Left colon (tissue), 2 donors: ENCODE data around the gene LRRC42. TPM values are rescaled to one million over a fixed set of nuclear protein-coding genes. Genes with fewer than 3 reads are reported as not detected.
"Not testable (repeated sequence)": the region's sequence is repeated elsewhere in the genome, so short reads cannot be mapped to it uniquely, and the experiment has no call there.

Experiments used
- ATAC-seq: fragments of 200-7000 bp; cut with Tn5 transposase; one replicate; pipeline ENCODE4 v1.9.1; 2020; ENCODE audit warnings: mild to moderate bottlenecking, moderate library complexity
- DNase-seq, 2 donors: peaks; one replicate each; pipeline ENCODE4 v3.0.0-alpha.2; 2020
- intact Hi-C, 2 donors: fragments of 100-400 bp; cut with DNase I in 1 of 2; cut with micrococcal nuclease in 1 of 2; formaldehyde crosslinking; loops; one replicate each; pipeline versions ENCODE4 v1.11.2 to v1.14.0; 2022; cut with DNase I, micrococcal nuclease
- total RNA-seq, 2 donors: library from RNA; stranded (reverse); fragmentation: NEBNext Ultra II Directional; extraction: Animal tissue kit (Norgen Biotek cat#: 25700); gene quantifications; one replicate each; pipeline ENCODE4 v1.2.1, GENCODE V29; 2021
- donor health status: DM: no; HTN: no; CAD: no.
- donor health status: DM: yes; HTN: yes; CAD: no.

The LRRC42 gene
- total RNA-seq, 2 donors from 2014 or later: 19.7 to 24.0 TPM

DNA sequence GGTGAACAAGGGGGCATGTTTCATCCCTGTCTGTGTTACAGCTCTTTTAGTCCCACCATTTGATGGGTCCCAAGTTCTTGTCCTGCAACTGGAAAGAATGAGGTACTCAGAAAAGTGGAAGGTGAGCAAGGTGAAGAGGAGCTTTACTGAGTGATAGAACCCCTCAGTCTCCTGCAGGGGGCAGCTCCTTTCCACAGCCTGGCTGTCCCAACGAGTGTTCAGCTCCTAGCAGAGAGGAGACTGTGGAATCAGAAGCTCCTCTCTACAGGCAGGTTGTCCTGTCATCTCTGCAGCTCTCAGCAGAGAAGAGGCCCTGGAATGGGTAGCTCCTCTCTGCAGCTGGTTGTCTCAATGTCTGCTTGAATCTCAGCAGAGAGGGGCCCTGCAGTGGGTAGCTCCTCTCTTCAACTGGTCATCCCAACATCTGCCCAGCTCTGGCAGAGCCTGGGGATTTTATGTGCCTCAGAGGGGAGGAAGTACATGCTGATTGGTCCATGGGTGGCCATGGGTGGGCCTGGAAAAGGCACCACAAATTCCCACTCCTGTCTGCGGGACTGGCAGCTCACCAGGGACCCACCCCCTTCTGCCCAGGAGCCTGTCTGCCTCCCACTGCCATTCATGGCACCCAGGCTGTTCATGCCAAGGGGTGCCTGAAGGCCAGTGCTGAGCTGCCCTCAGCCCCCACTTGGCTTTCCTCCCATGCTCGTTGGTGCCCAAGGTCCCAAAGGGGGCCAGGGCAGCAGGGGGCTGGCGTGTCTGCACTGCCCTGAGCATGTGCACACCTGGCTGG lies 46.1 kb downstream of the LRRC42 start:
- DNase-seq: peak in 1 of 2 donors; percentile 14
- peak; percentile 63 for ATAC-seq
- intact Hi-C loops: no loop called here

DNA sequence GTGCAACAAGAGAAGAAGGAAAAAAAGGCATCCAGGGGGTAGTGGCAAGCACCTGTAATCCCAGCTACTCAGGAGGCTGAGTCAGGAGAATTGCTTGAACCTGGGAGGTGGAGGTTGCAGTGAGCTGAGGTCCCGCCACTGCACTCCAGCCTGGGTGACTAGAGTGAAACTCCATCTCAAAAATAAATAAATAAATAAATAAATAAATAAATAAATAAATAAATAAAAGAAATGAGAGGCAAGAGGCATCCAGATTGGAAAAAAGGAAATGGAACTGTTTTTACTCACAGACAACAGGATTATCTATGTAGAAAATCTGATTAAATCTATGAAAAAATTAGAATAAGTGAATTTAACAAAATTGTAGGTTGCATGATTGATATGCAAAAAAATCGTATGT lies 48.4 kb downstream of the LRRC42 start:
- DNase-seq, ATAC-seq, intact Hi-C loops: not testable (repeated sequence)

GRCh38 chr1:53995683-53996082 lies 49.5 kb downstream of the LRRC42 start:
- intact Hi-C loops: no loop called here
- DNase-seq (no peak), ATAC-seq (no peak)

GRCh38 chr1:53998223-53998622 lies 52.1 kb downstream of the LRRC42 start:
- intact Hi-C loops: no loop called here
- DNase-seq (no peak), ATAC-seq (no peak)

DNA sequence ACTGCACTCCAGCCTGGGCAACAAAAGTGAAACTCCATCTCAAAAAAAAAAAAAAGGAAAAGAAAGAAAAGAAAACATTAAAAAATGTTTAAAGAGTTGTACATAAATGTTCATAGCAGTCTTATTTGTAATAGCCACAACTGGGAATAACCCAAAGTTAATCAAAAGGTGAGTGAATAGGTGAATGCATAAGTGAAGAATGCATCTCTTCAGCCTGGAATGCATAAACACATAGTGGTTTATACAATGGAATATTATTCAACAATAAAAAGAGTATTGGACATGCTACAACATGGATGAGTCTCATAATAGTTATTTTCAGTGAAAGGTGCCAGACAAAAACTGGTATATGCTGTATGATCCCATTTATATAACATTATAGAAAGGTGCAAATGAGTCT lies 53.8 kb downstream of the LRRC42 start:
- intact Hi-C loops: no loop called here

DNA sequence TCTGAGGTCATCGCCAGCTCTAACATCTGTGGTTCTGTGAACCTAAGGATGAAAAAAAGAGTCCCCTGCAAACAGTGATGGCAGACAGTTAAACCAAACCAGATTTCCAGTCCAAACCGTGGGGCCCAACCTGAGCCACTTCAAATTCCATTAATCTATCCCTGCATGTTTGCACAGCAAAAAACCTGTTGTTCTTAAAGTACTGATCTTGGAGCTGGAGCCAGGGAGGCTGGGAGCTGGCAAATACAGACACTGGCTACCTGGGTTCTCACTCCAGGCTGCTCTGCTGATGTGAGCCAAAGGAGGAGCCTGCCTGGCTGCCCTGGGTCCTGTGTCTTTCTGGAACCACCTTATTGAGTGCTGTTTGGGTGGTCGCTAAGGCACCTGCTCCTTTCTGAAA lies 55.4 kb downstream of the LRRC42 start:
- DNase-seq: no peak
- ATAC-seq: no peak
- intact Hi-C loops: no loop called here

More for the DNA sequence above, 53.8 kb downstream of the LRRC42 start:
- no peak for ATAC-seq
- DNase-seq: no peak

DNA sequence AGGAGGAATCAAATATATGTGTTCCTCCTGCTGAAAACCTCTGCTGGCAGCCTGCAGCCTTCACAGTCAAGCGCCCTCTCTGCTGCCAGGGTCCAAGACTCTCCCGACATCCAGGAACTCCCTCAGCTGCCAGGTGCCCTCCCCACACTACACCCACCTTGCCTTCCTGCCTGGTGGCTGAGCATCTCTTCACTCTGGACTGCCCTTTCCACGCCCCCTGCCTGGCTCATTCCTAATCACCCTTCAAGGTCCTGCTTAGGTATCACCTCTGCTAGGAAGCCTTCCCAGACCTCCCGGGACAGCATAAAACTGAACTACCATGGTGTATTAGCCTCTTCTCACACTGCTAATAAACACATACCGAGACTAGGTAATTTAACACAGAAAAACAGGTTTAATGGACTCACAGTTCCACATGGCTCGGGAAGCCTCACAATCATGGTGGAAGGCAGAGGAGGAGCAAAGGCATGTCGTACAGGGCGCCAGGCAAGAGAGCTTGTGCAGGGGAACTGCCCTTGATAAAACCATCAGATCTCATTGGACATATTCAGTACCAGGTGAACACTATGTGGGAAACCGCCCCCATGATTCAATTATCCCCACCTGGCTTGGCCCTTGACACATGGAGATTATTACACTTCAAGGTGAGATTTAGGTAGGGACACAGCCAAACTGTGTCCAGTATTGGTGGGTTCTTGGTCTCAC lies 56.5 kb downstream of the LRRC42 start:
- ATAC-seq (no peak), DNase-seq (no peak)
- intact Hi-C loops: no loop called here

DNA sequence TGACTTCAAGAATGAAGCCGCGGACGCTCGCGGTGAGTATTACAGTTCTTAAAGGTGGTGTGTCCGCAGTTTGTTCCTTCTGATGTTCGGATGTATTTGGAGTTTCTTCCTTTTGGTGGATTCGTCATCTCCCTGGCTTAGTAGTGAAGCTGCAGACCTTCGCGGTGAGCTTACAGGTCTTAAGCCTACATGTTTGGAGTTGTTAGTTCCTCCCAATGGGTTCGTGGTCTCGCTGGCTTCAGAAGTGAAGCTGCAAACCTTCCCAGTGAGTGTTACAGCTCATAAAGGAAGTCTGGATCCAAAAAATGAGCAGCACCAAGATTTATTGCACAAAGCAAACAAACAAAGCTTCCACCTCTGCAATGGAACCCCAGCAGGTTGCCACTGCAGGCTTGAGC lies 57.1 kb downstream of the LRRC42 start:
- intact Hi-C loops: no loop called here
- DNase-seq (no peak), ATAC-seq (no peak)

GRCh38 chr1:54003750-54004480 lies 57.8 kb downstream of the LRRC42 start:
- intact Hi-C loops, ATAC-seq, DNase-seq: not testable (repeated sequence)

GRCh38 chr1:54004481-54005049 lies 58.4 kb downstream of the LRRC42 start:
- DNase-seq (no peak), ATAC-seq (no peak)
- intact Hi-C loops: no loop called here

- intact Hi-C loops: no loop called here
- no peak for DNase-seq
Observed at GRCh38 chr1:54006508-54006907, 60.4 kb downstream of the LRRC42 start.

DNA sequence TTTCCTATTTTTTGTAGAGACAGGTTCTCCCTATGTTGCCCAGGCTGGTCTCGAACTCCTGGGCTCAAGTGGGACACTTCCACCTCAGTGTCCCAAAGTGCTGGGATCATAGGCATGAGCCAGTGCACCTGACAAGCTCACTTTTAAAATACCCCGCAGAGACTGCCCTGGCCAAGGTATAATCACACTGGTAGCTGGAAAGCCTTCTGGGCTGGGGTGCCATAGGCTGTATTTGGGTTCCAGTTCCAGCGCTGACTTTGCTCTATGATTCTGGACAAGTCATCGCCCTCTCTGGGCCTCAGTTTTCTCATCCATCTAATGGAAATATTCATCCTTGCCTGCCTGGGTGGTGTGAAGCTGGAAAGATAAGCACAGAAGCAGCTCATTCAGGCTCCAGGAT lies 61.5 kb downstream of the LRRC42 start:
- DNase-seq (no peak), ATAC-seq (no peak)
- intact Hi-C loops: no loop called here

More at GRCh38 chr1:54006508-54006907, 60.4 kb downstream of the LRRC42 start:
- no peak for ATAC-seq

GRCh38 chr1:54008876-54009275 lies 62.7 kb downstream of the LRRC42 start:
- ATAC-seq (no peak), DNase-seq (no peak)
- intact Hi-C loops: no loop called here

GRCh38 chr1:54009406-54009805 lies 63.3 kb downstream of the LRRC42 start:
- DNase-seq (no peak), ATAC-seq (no peak)
- intact Hi-C loops: no loop called here

- intact Hi-C loops: no loop called here
- ATAC-seq: no peak
- no peak for DNase-seq
Observed at GRCh38 chr1:54010415-54011117, 64.4 kb downstream of the LRRC42 start.

DNA sequence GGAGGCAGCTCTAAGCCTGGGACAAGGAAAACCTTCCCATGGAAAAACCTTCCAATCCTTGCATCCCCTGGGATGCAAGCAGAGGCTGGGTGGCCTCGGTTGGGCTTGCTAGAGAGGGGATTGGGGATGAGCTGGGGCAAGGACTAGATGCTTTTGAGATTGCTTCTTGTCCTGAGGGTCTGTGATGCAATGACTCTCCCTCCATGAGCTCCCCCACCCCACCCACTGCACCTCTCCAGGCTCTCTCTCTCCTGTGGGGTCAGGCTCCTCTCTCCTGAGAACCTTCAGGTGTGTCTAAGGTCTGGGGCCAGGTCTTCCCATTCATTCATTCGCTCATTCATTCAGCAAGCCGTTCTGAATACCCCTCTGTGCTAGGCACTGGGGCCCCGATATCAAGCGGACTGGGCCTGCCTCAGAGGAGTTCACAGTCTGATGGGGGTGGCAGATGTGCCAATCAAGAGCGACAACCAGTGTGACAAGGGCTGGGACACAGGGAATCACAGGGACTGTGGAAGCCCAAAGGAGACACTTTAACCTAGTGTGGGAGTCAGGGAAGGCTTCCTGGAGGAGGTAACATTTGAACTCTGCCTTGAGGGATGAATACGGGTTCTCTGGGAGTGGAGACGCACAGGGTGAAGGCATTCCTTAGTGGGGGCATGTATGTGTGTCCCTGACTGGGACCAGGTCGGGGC lies 65.3 kb downstream of the LRRC42 start:
- no peak for ATAC-seq
- DNase-seq: no peak
- intact Hi-C loops: no loop called here

GRCh38 chr1:54012008-54012325 lies 65.8 kb downstream of the LRRC42 start:
- intact Hi-C loops: no loop called here
- ATAC-seq (no peak), DNase-seq (no peak)

DNA sequence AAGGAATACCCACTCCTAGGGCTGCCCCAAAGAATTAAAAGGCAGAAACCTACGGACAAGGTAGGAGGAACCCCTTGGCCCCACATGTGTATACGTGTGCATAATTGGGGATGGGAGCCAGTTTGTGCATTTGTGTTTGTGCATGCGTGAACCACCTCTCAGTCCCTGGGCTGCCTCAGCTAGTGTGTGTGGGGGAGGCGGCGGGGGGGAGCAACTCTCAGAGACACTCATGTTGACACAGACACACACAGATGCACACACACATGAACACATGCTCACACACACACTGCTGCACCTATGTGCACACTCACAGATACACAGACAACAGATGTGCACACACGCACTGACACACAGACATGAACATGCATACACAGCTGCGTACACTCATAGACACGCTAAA lies 66.7 kb downstream of the LRRC42 start:
- DNase-seq: no peak
- intact Hi-C loops: no loop called here
- ATAC-seq: no peak
